GM19395 (cell line): ENCODE data around the gene TJP1.
"Not testable (repeated sequence)": the region's sequence is repeated elsewhere in the genome, so short reads cannot be mapped to it uniquely, and the experiment has no call there.

Source experiments
- ATAC-seq: cut with Tn5 transposase; IDR thresholded peaks from one replicate; pipeline ENCODE4 v1.9.1; 2021; ENCODE audit warnings: mild to moderate bottlenecking, moderate library complexity; ENCODE audit not compliant: unreplicated experiment

The TJP1 gene

DNA sequence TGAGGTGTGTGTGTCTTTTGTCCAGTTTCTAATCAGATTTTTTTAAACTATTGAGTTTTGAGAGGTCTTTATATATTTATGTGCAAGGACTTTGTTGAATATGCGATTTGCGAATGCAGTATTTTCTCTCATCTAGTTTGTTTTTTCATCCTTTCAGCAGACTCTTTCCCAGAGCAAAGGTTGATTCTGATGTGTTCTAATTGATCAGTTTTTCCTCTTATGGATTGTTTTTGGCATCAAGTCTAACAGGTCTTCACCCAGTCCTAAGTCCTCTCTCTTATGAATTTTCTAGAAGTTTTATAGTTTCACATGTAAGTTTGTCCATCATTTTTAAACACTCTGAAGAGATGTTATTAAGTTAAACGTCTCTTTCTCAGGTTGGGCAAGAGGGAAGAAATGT is 17.8 kb upstream of the TJP1 start:
- ATAC-seq = no peak

DNA sequence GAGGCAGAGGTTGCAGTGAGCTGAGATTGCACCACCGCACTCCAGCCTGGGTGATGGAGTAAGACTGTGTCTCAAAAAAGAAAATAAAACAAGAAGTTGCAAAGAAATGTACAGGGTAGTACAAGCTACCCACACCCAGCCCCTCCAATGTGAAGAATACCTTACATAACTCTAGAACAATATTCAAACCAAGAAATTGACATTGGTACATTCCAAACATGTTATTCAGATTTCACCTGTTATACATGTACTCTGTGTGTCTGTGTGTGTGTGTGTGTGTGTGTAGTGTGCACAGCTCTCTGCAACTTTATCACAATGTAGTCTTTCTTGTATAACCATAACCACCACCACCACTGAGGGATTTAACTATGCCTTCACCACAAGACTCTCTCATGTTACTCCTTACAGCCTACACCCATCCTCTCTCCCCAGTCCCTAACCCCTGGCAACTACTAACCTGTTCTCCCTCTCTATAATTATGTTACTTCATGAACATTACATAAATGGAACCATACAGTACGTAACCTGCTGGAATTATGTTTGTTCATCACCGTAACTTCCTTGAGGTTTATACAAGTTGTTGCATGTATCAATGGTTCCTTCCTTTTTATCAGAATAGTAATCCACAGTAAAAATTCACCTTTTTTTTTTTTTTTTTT is 16.2 kb upstream of the TJP1 start:
- ATAC-seq = no peak

DNA sequence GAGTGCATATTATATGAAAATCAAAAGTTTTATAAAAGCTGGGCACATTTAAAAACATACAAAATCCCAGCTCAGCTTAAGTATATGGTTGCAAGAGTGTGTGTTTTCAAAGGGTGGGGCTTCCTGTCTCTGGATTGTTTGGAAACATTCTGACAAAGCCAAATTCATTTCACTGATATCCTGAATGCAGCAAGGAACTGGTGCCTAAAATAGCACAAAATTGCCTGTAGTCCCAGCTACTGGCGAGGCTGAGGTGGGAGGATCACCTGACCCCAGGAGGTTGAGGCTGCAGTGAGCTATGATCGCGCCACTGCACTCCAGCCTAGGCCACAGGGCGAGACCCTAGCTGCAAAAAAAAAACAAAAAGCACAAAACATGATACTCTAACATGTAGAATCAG is 13.0 kb upstream of the TJP1 start:
- ATAC-seq = no peak

- no peak for ATAC-seq
These were observed 10.4 kb upstream of the TJP1 start for GRCh38 chr15:29832709-29833108.

DNA sequence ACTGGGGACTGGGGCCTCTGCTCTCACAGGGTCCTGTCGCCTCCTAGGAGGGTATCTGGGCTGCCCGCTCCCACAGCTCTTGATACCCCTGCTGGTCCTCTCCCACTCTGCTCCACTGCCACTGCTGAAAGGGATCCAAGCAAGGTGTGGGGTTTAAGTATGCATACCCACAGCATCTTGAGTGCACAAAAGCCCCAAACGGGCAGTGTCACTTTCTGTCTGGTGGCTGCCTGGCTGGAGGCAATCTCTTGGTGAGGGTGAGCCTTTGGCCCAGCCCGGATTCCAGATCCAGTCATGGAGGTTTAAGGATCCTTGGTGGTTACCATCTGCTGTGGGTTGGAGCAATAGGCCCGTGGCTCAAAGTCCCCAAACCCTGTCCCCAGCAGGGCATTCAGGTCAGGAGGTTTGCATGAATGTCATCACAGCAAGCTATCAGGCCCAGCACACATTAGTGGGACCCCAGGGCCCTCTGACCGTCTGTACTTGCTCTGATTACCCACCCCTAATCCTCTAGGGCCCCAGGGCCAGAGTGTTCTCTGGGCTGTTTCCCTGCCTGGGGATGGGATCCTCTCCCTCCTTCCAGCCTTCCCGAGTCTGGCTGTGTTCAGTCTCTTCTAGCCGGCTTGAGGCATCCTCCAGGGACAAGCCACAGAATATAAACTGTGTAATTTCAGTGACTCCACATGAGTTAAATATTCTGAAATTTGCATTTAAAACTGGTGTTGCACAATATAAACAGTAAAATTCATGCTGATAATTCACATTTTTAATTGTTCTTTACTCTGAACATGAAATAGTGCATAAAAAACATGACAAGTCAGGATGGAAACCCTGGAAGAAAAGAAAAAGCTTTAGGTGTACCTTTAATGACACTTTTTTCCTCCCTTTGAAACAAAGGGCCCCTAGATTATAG is 4.9 kb upstream of the TJP1 start:
- ATAC-seq = no peak

DNA sequence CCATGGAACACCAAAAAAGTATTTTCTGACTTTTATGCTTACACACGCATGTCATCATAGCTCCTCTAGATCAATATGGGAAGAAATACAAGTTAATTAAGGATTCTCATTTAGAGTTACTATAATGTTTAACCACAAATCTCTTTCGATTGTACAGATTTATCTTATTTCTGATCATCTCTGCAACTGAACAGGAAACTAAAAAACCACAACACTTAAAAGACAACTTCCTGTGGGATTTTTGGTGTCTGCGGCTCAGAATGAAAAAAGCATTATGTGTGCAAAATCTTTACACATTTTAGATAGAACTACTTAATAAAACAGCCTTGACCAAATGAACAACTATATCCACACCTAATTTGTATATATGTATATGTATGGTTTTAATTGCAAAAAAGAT is 3.0 kb upstream of the TJP1 start:
- no peak for ATAC-seq

GRCh38 chr15:29822684-29823459 is 604 bp upstream of the TJP1 start:
- no peak for ATAC-seq

- ATAC-seq = no peak
These were observed 710 bp downstream of the TJP1 start for GRCh38 chr15:29821416-29822099.

GRCh38 chr15:29820394-29821154 is 1.7 kb downstream of the TJP1 start:
- ATAC-seq = no peak

GRCh38 chr15:29819979-29820378 is 2.3 kb downstream of the TJP1 start:
- no peak for ATAC-seq

DNA sequence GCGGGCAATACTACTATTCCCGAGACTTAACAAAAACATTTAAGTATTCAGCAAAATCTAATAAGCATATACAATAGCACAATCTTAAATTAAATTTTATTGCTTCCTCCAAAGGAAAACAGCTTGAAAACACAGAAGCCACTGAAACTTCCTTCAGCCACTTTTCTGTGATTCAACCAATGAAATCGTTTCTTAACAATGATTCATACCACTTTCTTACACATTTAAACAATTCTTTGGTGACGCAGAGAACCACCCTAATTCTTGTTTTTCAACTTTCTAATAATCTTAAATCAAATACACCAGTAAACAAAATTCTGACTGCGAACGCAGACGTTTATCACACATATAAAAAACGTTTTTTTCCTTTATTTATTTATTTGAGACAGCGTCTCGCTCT is 4.1 kb downstream of the TJP1 start:
- no peak for ATAC-seq

GRCh38 chr15:29817455-29817854 is 4.8 kb downstream of the TJP1 start:
- not testable (repeated sequence) for ATAC-seq

DNA sequence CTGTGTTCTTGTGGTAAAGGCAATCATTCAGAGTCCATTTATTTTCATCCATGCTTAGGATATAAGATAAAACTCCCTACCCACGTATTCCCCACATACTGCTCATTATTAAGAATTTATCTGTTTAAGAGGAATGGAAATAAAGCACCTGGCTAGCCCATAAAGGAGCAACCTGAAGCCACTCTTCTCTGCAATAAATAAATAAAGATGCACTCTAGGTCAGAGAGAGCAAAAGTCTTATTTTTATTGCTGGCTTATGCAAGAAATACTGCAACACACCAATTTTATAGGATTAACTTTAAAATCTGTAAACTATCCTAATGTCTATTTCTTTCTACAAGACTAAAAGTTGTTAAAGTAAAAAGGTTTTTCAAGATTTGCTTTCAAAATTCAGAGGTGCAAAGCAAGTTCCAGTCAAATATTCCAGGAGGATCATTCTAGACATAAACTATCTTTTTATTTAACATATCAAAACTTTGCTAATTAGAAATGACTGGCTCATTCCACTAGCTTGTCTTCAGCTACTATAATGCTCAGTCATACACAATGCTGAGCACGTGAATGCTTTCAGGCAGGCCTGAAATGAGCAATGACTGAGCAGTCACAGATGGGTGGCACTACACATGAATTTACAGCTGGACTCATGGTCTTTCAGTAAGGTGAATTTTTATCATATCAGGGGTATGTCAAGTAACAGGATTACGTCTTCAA is 7.1 kb downstream of the TJP1 start:
- no peak for ATAC-seq

GRCh38 chr15:29813009-29813408 is 9.3 kb downstream of the TJP1 start:
- ATAC-seq = no peak

GRCh38 chr15:29812384-29812694 is 9.9 kb downstream of the TJP1 start:
- no peak for ATAC-seq

DNA sequence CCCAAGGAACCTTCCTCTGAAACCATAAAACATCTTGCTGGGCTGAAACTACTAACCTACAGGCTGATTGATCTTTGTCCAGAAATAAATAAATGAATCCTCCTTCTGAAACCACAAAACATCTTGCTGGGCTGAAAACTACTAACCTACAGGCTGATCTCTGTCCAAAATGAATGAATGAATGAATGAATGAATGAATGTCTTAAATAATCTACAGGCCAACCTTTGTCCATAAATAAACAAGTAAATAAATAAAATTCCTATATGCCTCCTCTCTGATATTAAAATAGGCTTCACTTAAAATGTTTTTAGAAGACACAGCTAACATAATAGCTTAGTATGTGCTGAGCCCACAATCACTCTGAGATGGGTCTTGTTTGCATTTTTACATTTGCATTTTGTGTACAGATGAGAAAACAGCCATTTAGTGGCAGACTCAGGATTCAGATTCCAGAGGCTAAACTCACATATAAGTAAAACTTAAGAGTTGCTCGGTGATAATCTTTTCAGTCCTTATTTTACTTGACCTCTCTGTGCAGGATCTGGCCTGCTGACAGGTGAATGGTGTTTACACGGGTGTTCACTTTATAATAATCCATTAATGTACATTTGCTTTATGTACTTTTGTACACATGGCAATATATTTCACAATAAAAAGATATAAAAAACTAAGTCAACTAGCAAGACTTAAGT is 10.4 kb downstream of the TJP1 start:
- ATAC-seq = no peak

DNA sequence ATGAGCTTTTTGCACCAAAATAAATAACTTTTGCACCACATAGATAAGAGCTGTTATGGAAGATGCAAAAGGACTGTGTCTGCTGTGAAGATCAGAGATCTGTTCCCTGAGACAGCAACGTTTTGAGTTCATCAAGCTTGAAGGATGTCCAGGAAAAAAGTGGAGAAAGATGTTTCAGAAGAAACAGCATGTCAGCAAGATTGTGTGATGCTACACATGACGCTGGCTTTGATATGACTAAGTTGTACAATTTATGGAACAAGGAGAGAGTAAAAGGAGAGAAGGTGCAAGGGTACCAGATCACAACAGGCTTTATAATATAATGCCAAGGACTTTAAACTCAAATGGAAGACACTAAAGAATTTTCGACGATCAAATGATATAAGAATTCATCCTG is 16.6 kb downstream of the TJP1 start:
- ATAC-seq = no peak

DNA sequence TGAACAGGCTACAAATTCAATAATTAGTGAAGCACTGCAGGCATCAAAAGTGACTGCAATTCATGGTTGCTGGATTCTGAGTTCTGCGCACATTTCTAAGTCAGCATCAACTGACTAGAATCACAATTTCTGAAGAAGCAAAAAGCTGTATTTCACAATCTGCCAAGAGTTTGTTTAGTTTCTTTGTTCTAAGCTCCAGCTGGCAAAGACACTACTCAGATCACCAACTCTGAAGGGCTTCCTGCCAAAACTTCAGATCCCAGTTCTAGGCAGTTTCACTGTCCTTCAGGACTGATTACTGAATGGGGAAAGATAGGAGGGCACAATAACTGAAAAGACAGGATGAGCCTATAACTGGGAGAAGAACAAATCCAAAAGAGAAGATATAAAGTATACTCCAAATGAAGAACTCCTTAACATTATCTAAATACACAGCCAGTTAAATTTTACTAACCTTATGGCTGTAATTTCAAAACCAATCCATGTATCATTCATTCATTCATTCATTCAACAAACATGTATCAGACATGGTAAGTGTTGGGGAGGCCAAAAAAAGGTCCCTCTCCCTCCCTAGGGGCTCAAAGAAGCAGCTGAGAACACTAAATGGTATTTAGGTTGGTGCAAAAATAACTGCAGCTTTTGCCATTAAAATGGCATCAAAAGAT is 17.1 kb downstream of the TJP1 start:
- no peak for ATAC-seq

GRCh38 chr15:29802411-29802810 is 19.9 kb downstream of the TJP1 start:
- ATAC-seq = no peak
